ENCODE data around the gene RAB17. TPM values are rescaled to one million over a fixed set of nuclear protein-coding genes. Genes with fewer than 3 reads are reported as not detected.
A peak's percentile ranks its signal among the peaks of the same experiment; 100 is the strongest.

Gene RAB17
- total RNA-seq, 2 experiments from 2014 or later = not detected

GRCh38 chr2:237585590-237586221, 4.8 kb downstream of the RAB17 start:
- peaks cover 3% of the 10 kb centered on the region for H3K4me1 Mint-ChIP-seq
- ATAC-seq (ENCODE audit: low read depth) (no peak), DNase-seq (no peak)
- H3K36me3 Mint-ChIP-seq = no peaks in the 10 kb centered on the region
- H3K27me3 Mint-ChIP-seq = peaks cover 3% of the 10 kb centered on the region
- H3K4me3 Mint-ChIP-seq = no peak overlapping the region
- POLR2A ChIA-PET = no interaction called here
- no peak overlapping the region for H3K27ac Mint-ChIP-seq
- H3K9me3 Mint-ChIP-seq = no peaks in the 10 kb centered on the region

- no peak overlapping the region for H3K27ac Mint-ChIP-seq
Observed at GRCh38 chr2:237583385-237584295, 6.9 kb downstream of the RAB17 start.

GRCh38 chr2:237581751-237582746, 8.5 kb downstream of the RAB17 start:
- Mint-ChIP-seq H3K36me3 (no peaks in the 10 kb centered on the region), H3K27ac (peak overlapping the region; percentile 58), H3K9me3 (no peaks in the 10 kb centered on the region), H3K27me3 (no peaks in the 10 kb centered on the region), H3K4me1 (peaks cover 3% of the 10 kb centered on the region), H3K4me3 (no peak overlapping the region)
- peak; percentile 93 for ATAC-seq (ENCODE audit: low read depth)
- DNase-seq = peak; percentile 49
- POLR2A ChIA-PET = interaction anchor here (0.8 to 1.3 kb wide), 2 partner anchors 109 to 110 kb away, joined by 3 read pairs; no protein-coding TSS in a partner anchor

More at GRCh38 chr2:237583385-237584295, 6.9 kb downstream of the RAB17 start:
- H3K9me3 Mint-ChIP-seq = no peaks in the 10 kb centered on the region
- DNase-seq (no peak), ATAC-seq (ENCODE audit: low read depth) (no peak)
- POLR2A ChIA-PET = no interaction called here
- no peaks in the 10 kb centered on the region for H3K36me3 Mint-ChIP-seq
- H3K4me3 Mint-ChIP-seq = no peak overlapping the region
- peaks cover 3% of the 10 kb centered on the region for H3K4me1 Mint-ChIP-seq
- peaks cover 3% of the 10 kb centered on the region for H3K27me3 Mint-ChIP-seq

GRCh38 chr2:237581326-237581725, 9.2 kb downstream of the RAB17 start:
- Mint-ChIP-seq H3K27ac (peak overlapping the region; percentile 58), H3K4me1 (peaks cover 3% of the 10 kb centered on the region), H3K36me3 (no peaks in the 10 kb centered on the region), H3K4me3 (no peak overlapping the region), H3K9me3 (no peaks in the 10 kb centered on the region), H3K27me3 (no peaks in the 10 kb centered on the region)
- ATAC-seq (ENCODE audit: low read depth) (no peak), DNase-seq (no peak)
- POLR2A ChIA-PET = interaction anchor here (0.8 to 1.3 kb wide), 2 partner anchors 109 to 111 kb away, joined by 3 read pairs; no protein-coding TSS in a partner anchor

- H3K4me1 Mint-ChIP-seq = peaks cover 3% of the 10 kb centered on the region
- H3K9me3 Mint-ChIP-seq = no peaks in the 10 kb centered on the region
- no peak for DNase-seq
- POLR2A ChIA-PET = no interaction called here
- no peaks in the 10 kb centered on the region for H3K36me3 Mint-ChIP-seq
- H3K4me3 Mint-ChIP-seq = no peak overlapping the region
- H3K27me3 Mint-ChIP-seq = no peaks in the 10 kb centered on the region
- ATAC-seq (ENCODE audit: low read depth) = no peak
- H3K27ac Mint-ChIP-seq = no peak overlapping the region
Observed at GRCh38 chr2:237577956-237578870, 12.3 kb downstream of the RAB17 start.

GRCh38 chr2:237577458-237577857, 13.1 kb downstream of the RAB17 start:
- POLR2A ChIA-PET = no interaction called here
- Mint-ChIP-seq H3K9me3 (no peaks in the 10 kb centered on the region), H3K4me3 (no peak overlapping the region), H3K4me1 (peaks cover 3% of the 10 kb centered on the region), H3K27me3 (no peaks in the 10 kb centered on the region), H3K36me3 (no peaks in the 10 kb centered on the region), H3K27ac (no peak overlapping the region)
- ATAC-seq (ENCODE audit: low read depth) = no peak
- DNase-seq = no peak

- no peaks in the 10 kb centered on the region for H3K9me3 Mint-ChIP-seq
- no peak overlapping the region for H3K4me3 Mint-ChIP-seq
- peaks cover 3% of the 10 kb centered on the region for H3K4me1 Mint-ChIP-seq
- POLR2A ChIA-PET = no interaction called here
- DNase-seq (no peak), ATAC-seq (ENCODE audit: low read depth) (no peak)
- no peak overlapping the region for H3K27ac Mint-ChIP-seq
- H3K36me3 Mint-ChIP-seq = no peaks in the 10 kb centered on the region
- no peaks in the 10 kb centered on the region for H3K27me3 Mint-ChIP-seq
Observed at GRCh38 chr2:237576974-237577373, 13.6 kb downstream of the RAB17 start.

- POLR2A ChIA-PET = no interaction called here
- no peaks in the 10 kb centered on the region for H3K4me1 Mint-ChIP-seq
- ATAC-seq (ENCODE audit: low read depth) (no peak), DNase-seq (no peak)
- H3K27ac Mint-ChIP-seq = no peak overlapping the region
- no peaks in the 10 kb centered on the region for H3K27me3 Mint-ChIP-seq
- no peak overlapping the region for H3K4me3 Mint-ChIP-seq
- no peaks in the 10 kb centered on the region for H3K36me3 Mint-ChIP-seq
- H3K9me3 Mint-ChIP-seq = no peaks in the 10 kb centered on the region
Observed at GRCh38 chr2:237575869-237576862, 14.4 kb downstream of the RAB17 start.

- ATAC-seq (ENCODE audit: low read depth) = no peak
- no peak for DNase-seq
- POLR2A ChIA-PET = no interaction called here
- no peaks in the 10 kb centered on the region for H3K36me3 Mint-ChIP-seq
- no peak overlapping the region for H3K27ac Mint-ChIP-seq
- no peak overlapping the region for H3K4me3 Mint-ChIP-seq
- no peaks in the 10 kb centered on the region for H3K27me3 Mint-ChIP-seq
- no peaks in the 10 kb centered on the region for H3K9me3 Mint-ChIP-seq
- no peaks in the 10 kb centered on the region for H3K4me1 Mint-ChIP-seq
Observed at GRCh38 chr2:237574894-237575868, 15.4 kb downstream of the RAB17 start.

GRCh38 chr2:237574467-237574866, 16.1 kb downstream of the RAB17 start:
- Mint-ChIP-seq H3K9me3 (no peaks in the 10 kb centered on the region), H3K4me1 (no peaks in the 10 kb centered on the region), H3K27me3 (no peaks in the 10 kb centered on the region), H3K27ac (no peak overlapping the region), H3K36me3 (no peaks in the 10 kb centered on the region), H3K4me3 (no peak overlapping the region)
- ATAC-seq (ENCODE audit: low read depth) (no peak), DNase-seq (no peak)
- POLR2A ChIA-PET = no interaction called here
